ENCODE data around the gene GKN1.

Gene GKN1

GRCh38 chr2:68959001-68959400 is 15.4 kb upstream of the GKN1 start:
- DNase-seq (ENCODE audit: low read depth, low spot score): no peak

- DNase-seq (ENCODE audit: low read depth, low spot score): no peak
Observed at GRCh38 chr2:68961380-68961779, 13.1 kb upstream of the GKN1 start.

- DNase-seq (ENCODE audit: low read depth, low spot score): no peak
Observed at GRCh38 chr2:68964282-68964681, 10.2 kb upstream of the GKN1 start.

GRCh38 chr2:68968221-68968620 is 6.2 kb upstream of the GKN1 start:
- no peak for DNase-seq (ENCODE audit: low read depth, low spot score)

- DNase-seq (ENCODE audit: low read depth, low spot score): no peak
Observed at GRCh38 chr2:68969736-68970490, 4.5 kb upstream of the GKN1 start.

- no peak for DNase-seq (ENCODE audit: low read depth, low spot score)
Observed at GRCh38 chr2:68970566-68971265, 3.7 kb upstream of the GKN1 start.

GRCh38 chr2:68971591-68972231 is 2.7 kb upstream of the GKN1 start:
- peak; percentile 84 for DNase-seq (ENCODE audit: low read depth, low spot score)

GRCh38 chr2:68974946-68975665 is 670 bp downstream of the GKN1 start:
- peak; percentile 17 for DNase-seq (ENCODE audit: low read depth, low spot score)

GRCh38 chr2:68975844-68976243 is 1.4 kb downstream of the GKN1 start:
- DNase-seq (ENCODE audit: low read depth, low spot score): no peak

- DNase-seq (ENCODE audit: low read depth, low spot score): no peak
Observed at GRCh38 chr2:68977453-68977852, 3.0 kb downstream of the GKN1 start.

GRCh38 chr2:68978098-68978497 is 3.7 kb downstream of the GKN1 start:
- DNase-seq (ENCODE audit: low read depth, low spot score): no peak

GRCh38 chr2:68980956-68981355 is 6.5 kb downstream of the GKN1 start:
- peak; percentile 50 for DNase-seq (ENCODE audit: low read depth, low spot score)

GRCh38 chr2:68987021-68987503 is 12.6 kb downstream of the GKN1 start:
- DNase-seq (ENCODE audit: low read depth, low spot score): no peak

- DNase-seq (ENCODE audit: low read depth, low spot score): no peak
Observed at GRCh38 chr2:68989035-68989434, 14.6 kb downstream of the GKN1 start.

- DNase-seq (ENCODE audit: low read depth, low spot score): no peak
Observed at GRCh38 chr2:68992341-68992740, 17.9 kb downstream of the GKN1 start.

GRCh38 chr2:68992933-68993332 is 18.5 kb downstream of the GKN1 start:
- no peak for DNase-seq (ENCODE audit: low read depth, low spot score)

GRCh38 chr2:68993660-68994059 is 19.2 kb downstream of the GKN1 start:
- no peak for DNase-seq (ENCODE audit: low read depth, low spot score)

- peak; percentile 92 for DNase-seq (ENCODE audit: low read depth, low spot score)
Observed at GRCh38 chr2:68994864-68995263, 20.4 kb downstream of the GKN1 start.

GRCh38 chr2:68995916-68996315 is 21.5 kb downstream of the GKN1 start:
- DNase-seq (ENCODE audit: low read depth, low spot score): no peak

- DNase-seq (ENCODE audit: low read depth, low spot score): no peak
Observed at GRCh38 chr2:68997401-68997800, 23.0 kb downstream of the GKN1 start.

- DNase-seq (ENCODE audit: low read depth, low spot score): no peak
Observed at GRCh38 chr2:69001879-69002278, 27.4 kb downstream of the GKN1 start.

GRCh38 chr2:69003731-69004130 is 29.3 kb downstream of the GKN1 start:
- no peak for DNase-seq (ENCODE audit: low read depth, low spot score)

Data from astrocyte of the hippocampus (primary cell).